Measurements from ENCODE around the gene ATP6V0E2. TPM values are rescaled to one million over a fixed set of nuclear protein-coding genes. Genes with fewer than 3 reads are reported as not detected.

The ATP6V0E2 gene
- total RNA-seq, 1 experiment from 2014 or later = 50.1 TPM

- POLR2A ChIA-PET (ENCODE audit: low non-redundant PET) = no interaction called here
- Histone ChIP-seq H3K4me1 (ENCODE audit: insufficient read depth, low read length, poor library complexity, severe bottlenecking) (peaks cover 9% of the 10 kb centered on the region), H3K27me3 (replicated peaks; ENCODE audit: insufficient read depth, low read depth, low read length, poor library complexity) (no peaks in the 10 kb centered on the region), H3K9me3 (ENCODE audit: low read depth, low read length, poor library complexity, severe bottlenecking) (no peaks in the 10 kb centered on the region), H3K4me3 (ENCODE audit: low read depth, low read length, poor library complexity, severe bottlenecking) (no peak overlapping the region), H3K27ac (ENCODE audit: low read depth, low read length, poor library complexity, severe bottlenecking) (no peak overlapping the region), H3K36me3 (ENCODE audit: insufficient read depth, low read length, poor library complexity, severe bottlenecking) (no peaks in the 10 kb centered on the region)
- CTCF ChIA-PET = no interaction called here
- no peak for TF ChIP-seq CTCF (conservative IDR thresholded peaks at IDR 0.05; ENCODE audit: low read depth, low read length)
- TF ChIP-seq EZH2 (IDR thresholded peaks at IDR 0.05; ENCODE audit: borderline replicate concordance, low read depth, low read length, poor library complexity, severe bottlenecking) = no peak
- no TSS peak for BruUV-seq (replicated peaks)
- no peak for DNase-seq (ENCODE audit: low spot score)
- intact Hi-C loops (cut with micrococcal nuclease; ENCODE audit: unreplicated experiment) = no loop called here
These were observed 3.5 kb upstream of the ATP6V0E2 start for GRCh38 chr7:149870274-149870673.

- Histone ChIP-seq H3K36me3 (ENCODE audit: insufficient read depth, low read length, poor library complexity, severe bottlenecking) (no peaks in the 10 kb centered on the region), H3K27ac (ENCODE audit: low read depth, low read length, poor library complexity, severe bottlenecking) (no peak overlapping the region), H3K4me3 (ENCODE audit: low read depth, low read length, poor library complexity, severe bottlenecking) (no peak overlapping the region), H3K9me3 (ENCODE audit: low read depth, low read length, poor library complexity, severe bottlenecking) (no peaks in the 10 kb centered on the region), H3K27me3 (replicated peaks; ENCODE audit: insufficient read depth, low read depth, low read length, poor library complexity) (no peaks in the 10 kb centered on the region), H3K4me1 (ENCODE audit: insufficient read depth, low read length, poor library complexity, severe bottlenecking) (peaks cover 9% of the 10 kb centered on the region)
- CTCF ChIA-PET = no interaction called here
- BruUV-seq (replicated peaks) = no TSS peak
- intact Hi-C loops (cut with micrococcal nuclease; ENCODE audit: unreplicated experiment) = no loop called here
- no peak for TF ChIP-seq CTCF (conservative IDR thresholded peaks at IDR 0.05; ENCODE audit: low read depth, low read length)
- TF ChIP-seq EZH2 (IDR thresholded peaks at IDR 0.05; ENCODE audit: borderline replicate concordance, low read depth, low read length, poor library complexity, severe bottlenecking) = no peak
- POLR2A ChIA-PET (ENCODE audit: low non-redundant PET) = interaction anchor here (0.5 kb wide), 1 partner anchor 1497 kb away, joined by 3 read pairs; no protein-coding TSS in a partner anchor
- no peak for DNase-seq (ENCODE audit: low spot score)
These were observed 2.9 kb upstream of the ATP6V0E2 start for GRCh38 chr7:149870701-149871483.

GRCh38 chr7:149871576-149871975, 2.2 kb upstream of the ATP6V0E2 start:
- CTCF ChIA-PET = no interaction called here
- no peaks in the 10 kb centered on the region for H3K36me3 ChIP-seq (ENCODE audit: insufficient read depth, low read length, poor library complexity, severe bottlenecking)
- no peaks in the 10 kb centered on the region for H3K9me3 ChIP-seq (ENCODE audit: low read depth, low read length, poor library complexity, severe bottlenecking)
- BruUV-seq (replicated peaks) = no TSS peak
- H3K4me1 ChIP-seq (ENCODE audit: insufficient read depth, low read length, poor library complexity, severe bottlenecking) = peaks cover 9% of the 10 kb centered on the region
- H3K27me3 ChIP-seq (replicated peaks; ENCODE audit: insufficient read depth, low read depth, low read length, poor library complexity) = no peaks in the 10 kb centered on the region
- POLR2A ChIA-PET (ENCODE audit: low non-redundant PET) = interaction anchor here (0.5 kb wide), 2 partner anchors 34 to 1497 kb away, joined by 3 read pairs; partner anchors contain the start of gene ZNF862
- no peak for TF ChIP-seq EZH2 (IDR thresholded peaks at IDR 0.05; ENCODE audit: borderline replicate concordance, low read depth, low read length, poor library complexity, severe bottlenecking)
- no peak for TF ChIP-seq CTCF (conservative IDR thresholded peaks at IDR 0.05; ENCODE audit: low read depth, low read length)
- no peak overlapping the region for H3K4me3 ChIP-seq (ENCODE audit: low read depth, low read length, poor library complexity, severe bottlenecking)
- no peak for DNase-seq (ENCODE audit: low spot score)
- intact Hi-C loops (cut with micrococcal nuclease; ENCODE audit: unreplicated experiment) = no loop called here
- no peak overlapping the region for H3K27ac ChIP-seq (ENCODE audit: low read depth, low read length, poor library complexity, severe bottlenecking)

All from A673 (cell line).